Mucosa of gallbladder (tissue), 1 donor: Measurements from ENCODE around the gene HIGD2A. TPM values are rescaled to one million over a fixed set of nuclear protein-coding genes. Genes with fewer than 3 reads are reported as not detected.

Experiments used
- DNase-seq: peaks from one replicate; pipeline ENCODE4 v3.0.0-alpha.2; 2020; ENCODE audit warnings: low spot score
- total RNA-seq: library from RNA; stranded (reverse); gene quantifications from one replicate; pipeline ENCODE4 v1.2.1, GENCODE V29; 2021
- donor health status: DM: no; HTN: no; CAD: no.

The HIGD2A gene
- total RNA-seq, 1 donor from 2014 or later: 125 TPM

DNA sequence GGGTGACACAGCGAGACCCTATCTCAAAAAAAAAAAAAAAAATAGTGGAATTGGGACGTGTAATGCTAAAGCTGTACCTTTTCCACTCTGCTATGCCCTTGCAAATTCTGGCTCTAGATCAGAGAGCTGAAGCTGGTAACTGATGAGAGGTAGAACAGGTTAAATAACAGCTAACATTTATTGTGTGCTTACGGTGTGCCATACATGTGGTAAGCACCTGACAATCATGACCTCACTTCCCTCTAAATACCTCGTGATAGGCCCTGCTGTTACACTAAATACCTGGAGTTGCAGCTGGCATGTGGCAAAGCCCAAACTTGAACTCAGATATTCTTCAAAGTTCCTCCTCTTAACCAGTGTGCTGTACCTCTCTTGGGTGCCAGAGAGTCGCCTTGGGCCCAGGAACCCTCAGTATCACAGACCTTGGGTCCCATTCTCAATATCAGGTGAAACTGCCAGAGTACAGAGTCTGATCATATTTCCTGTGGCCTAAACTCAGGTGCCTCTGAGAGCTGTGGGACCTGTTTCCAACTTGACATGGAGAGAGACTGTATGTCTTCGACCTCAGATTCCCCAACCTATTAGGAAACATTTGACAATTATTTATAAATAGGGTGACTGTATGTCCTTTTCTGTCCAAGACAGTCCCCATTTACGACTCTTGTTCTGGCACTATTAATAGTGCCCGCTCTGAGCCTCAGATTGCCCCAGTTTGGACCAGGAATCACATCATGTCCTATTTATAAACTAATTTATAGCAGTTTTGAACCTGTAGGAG, 18.4 kb upstream of the HIGD2A start:
- DNase-seq: no peak

DNA sequence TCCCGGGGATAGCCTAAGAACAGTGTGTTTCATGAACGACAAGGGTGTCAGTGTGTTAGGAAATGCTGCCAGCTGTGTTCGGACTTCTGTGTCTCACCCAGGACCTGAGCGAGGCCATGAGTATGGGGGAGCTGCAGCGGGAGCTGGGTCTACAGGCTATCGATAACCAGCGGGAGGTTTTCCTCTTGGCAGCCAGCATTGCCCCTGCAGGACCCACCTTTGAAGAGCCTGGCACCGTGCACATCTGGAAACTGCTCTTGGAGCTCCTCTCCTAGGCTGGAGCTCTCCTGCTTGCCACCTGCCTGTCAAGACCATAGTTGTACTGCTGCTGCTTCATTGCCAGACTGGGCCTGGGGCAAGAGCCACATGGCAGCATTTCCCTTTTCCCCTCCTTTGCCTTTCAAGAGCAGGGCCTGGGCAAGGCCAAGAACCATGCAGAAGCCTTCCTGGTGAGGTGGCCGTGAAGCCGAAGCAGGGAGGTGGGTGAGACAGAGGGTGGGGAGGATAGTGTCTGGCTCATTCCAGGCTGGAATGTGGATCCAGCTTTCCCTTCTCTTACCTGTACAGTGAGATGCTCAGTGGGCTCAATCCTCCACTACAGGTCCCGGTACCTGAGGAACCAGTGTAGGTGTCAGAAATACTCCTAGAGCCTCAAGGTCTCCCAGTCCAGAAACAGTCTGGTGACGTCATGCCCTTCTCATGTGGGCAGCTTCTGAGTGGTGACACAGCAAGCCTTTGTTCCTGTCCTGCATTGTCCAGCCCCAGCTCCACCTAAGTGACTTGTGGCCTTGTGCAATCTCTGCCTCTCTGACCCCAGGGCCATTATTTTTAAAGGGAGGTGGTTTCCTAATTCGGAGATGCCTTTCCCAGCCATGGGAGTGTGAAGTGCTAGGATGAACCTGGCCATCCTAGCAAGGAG, 16.7 kb upstream of the HIGD2A start:
- no peak for DNase-seq

DNA sequence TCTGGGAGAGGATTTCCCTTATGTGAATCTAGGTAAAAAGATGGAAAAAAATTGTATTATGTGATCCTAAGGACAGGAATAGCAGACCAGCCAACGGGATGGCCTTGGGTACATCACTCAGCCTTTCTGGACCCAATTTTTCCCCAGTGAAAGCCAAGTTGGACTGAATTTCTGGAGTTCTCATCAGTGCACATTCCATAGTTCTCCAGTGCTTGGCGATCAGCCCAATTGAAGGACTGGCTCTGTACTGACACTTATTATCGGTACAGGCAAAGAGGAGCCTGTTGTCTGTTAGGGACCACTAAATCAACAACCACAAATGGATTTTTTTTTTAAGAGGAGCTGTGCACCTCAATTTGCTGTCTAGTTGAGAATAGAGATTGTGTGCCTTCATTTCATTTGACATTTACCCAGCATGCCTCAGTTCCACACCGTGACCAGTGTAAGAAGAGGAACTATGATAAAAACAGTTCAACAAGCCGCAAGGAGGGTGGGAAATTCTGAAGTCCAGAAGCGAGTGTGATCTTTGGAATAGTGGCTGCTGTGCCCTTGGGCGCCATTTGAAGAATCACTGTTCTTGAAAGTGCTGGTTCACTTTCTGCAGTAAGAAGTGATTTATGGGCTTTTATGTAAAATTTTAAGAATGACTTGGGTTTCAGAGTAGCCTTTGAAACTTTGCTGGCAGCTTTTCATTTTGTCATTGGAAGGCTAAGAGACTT, 15.3 kb upstream of the HIGD2A start:
- DNase-seq: no peak

DNA sequence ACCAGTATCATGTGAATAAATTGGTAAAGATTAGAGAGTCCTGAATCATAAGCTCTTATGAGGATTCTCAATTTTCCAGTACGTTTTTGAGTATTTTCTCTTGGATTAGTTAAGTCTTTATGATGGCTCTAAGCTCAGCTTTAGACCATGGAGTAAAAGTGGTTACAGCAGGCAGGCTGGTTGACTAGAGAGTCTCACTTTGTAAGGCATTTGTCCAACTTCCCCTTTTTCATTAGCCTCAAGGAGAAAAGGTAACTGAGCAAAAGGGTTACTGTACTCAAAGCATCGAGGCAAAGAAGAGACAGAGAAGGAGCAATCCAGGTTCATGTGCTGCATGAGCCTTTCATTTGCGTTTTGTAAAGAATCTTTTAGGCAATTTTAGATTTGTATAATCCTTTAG, 8.7 kb upstream of the HIGD2A start:
- no peak for DNase-seq

DNA sequence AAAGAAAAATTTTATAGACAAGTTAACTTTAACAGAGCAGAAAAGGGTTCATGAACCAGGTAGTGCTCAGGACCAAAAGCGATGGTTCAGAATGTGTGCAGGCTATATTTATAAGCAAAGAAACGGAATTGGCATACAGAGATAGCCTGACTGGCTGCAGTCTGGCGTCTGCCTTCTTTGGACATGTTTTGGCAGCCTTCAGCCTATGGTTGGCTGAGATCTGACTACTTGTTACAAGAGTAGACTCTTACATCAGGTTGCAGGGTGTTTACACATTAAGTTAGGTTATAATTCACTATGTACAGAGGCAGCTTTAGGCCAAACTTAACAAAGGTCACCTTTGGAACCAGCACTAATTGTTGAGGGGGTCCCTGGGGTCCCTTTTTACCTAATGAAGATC, 7.1 kb upstream of the HIGD2A start:
- no peak for DNase-seq

DNA sequence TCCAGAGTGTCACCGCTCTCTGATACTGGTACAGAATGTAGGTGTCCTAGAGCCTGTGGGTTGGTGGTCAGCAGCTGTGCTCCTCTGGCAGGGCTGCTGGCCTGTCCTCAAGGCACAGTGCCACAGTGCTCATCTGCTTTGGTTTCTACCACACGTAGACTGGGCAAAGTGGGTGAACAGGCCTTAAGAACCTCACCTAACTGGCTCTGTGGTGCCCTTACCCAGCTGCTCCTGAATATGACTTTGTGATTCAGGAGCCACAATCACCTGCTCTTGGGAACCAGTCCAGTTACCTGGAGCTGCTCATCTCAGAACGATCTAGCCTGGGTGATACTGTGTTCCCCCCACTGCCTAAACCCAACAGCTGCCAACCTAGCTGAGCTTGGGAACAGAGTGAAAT, 6.6 kb upstream of the HIGD2A start:
- no peak for DNase-seq

DNA sequence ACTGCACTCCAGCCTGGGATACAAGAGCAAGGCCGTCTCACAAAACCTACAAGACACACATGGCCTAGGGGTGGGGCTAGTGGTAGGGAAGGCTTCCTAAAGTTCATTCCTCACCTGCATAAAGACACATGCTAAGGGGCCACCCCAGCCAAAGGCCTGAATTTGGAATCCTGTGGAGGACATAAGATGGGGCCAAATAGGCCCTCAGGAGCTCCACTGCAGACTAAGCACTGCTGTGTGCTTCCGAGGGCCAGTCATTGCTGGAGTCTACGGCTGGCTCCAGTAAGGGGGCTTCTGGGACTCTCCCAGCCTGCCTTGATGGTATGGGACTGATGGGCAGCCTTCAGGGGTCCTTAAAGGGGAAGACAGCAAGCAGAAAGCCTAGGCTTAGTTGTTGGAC, 5.8 kb upstream of the HIGD2A start:
- no peak for DNase-seq

DNA sequence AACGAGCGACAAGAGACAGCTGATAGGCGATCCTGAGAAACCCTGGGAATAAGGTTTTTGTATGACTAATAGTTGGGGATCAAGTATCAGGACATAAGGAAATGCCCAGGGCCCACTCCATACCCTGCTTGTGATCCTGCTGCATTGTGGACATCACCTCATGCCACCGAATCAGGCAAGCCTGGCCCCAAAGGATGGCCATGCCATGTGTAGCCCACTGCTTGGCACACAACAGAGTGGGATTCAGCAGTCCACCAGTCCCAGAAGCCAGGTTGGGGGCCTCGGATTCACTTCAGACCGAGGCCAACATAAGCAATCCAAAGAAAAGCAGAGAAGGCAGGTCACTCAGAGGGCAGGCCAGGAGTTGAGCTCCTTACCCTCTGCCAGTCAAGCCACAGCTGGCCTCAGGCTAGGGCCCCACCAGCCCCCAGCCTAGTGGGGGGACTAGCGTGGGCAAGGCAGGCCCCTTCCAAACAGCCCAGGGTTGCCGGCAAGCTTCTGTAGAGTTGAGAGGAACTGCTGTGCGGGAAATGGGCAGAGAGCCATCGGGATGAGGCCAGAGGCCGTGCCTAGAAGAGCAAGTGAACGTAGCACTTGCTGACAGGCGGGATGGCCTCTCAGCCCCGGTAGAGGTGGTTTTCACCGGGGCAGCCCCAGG, 5.2 kb upstream of the HIGD2A start:
- no peak for DNase-seq

DNA sequence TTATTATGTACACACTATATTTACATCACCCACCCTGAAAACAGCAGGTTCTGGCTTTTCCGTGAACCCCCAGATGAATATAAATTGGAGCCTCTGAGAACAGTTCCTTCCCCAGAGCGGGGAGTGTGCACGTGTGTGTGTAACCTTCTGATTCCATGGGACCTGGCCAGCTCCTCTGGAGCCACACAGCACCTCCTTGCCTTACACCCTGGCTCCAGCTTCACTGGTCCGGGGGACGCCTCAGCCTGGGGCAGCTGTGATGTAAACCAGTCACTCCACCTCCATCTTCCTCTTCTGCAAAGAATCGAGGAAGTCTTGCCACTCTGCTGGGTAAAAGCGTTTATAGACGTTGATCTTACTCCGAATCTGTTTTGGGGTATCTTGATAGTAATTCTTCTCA, 4.6 kb upstream of the HIGD2A start:
- no peak for DNase-seq

DNA sequence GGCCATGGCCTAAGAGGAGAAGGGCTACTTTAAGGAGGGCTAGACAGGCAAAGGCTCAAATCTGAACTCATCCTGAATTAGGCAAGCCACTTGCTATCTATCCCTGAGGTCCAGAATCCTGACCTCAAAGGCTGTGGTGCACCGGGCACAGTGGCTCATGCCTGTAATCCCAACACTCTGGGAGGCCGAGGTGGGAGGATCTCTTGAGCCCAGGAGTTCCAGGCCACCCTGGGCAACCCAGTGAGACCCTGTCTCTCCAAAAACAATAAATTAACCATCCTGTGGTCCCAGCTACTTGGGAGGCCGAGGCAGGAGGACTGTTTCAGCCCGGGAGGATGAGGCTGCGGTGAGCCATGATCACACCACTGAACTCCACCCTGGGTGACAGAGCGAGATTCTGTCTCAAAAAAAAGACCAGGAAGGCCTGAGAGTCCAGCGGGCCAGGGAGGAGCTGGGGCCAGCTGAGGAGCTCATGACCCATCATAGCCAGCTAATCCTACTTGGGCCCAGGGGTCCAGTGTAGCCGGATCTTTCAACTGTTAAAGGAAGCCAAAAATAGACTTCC, 4.1 kb upstream of the HIGD2A start:
- DNase-seq: no peak

DNA sequence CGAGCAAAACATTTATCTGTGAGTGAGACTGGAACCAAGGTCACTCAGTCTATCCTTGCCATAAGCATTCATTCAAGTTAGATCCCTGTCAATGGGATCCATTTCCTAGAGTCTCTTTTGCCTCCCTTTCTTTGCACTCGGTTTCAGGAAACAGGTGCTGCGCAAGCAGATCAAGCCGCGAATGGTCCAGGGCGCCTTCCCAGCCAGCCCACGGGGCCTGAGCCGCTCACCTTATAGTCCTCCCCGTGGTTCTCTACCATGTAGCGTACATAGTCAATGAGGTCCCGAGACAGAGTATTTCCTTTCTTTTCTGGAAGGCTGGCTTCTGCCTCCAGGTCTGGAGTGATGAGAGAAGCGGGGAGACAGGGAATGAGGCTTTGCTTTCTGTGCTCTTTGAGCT, 3.6 kb upstream of the HIGD2A start:
- DNase-seq: no peak

DNA sequence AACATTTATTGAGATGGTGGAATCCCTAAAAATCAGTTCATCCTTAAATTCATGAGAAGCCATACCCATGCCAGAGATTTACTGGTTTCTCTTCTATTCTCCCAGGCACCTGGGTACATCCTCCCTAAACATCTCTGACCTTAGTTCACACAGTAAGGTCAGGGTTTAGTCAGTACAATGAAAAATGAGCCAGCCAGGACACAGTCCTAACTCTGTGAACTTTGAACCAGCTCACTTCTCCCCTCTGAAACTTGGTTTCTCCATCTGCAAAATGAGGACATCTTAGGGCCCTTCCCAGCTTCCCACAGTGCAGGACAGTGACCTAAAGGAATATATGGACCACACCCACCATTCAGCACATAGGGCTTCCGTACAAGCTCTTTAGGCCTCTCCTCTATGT, 2.1 kb upstream of the HIGD2A start:
- no peak for DNase-seq

DNA sequence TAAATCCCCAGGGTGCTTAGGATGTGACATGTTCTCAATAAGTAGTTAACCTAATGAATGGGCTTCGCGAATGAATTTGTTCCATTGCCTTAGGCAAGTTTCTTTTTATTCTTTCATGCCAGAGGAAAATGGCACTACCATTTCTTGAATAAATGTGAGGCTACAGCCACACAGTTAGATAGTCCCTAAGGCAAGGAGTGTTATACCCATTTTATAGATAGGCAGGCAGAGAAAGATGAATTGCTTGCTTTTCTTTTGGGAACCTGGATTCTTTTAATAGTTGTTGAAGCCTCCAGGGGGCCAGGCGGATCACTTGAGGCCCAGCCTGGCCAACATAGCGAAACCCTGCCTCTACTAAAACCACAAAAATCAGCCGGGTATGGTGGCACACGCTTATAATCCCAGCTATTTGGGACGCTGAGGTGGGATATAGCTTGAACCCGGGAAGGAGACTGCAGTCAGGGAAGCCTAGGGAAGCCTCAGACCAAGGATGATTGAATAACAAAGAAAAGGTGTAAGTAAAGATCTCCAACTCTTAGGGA, 1.1 kb upstream of the HIGD2A start:
- DNase-seq: no peak

DNA sequence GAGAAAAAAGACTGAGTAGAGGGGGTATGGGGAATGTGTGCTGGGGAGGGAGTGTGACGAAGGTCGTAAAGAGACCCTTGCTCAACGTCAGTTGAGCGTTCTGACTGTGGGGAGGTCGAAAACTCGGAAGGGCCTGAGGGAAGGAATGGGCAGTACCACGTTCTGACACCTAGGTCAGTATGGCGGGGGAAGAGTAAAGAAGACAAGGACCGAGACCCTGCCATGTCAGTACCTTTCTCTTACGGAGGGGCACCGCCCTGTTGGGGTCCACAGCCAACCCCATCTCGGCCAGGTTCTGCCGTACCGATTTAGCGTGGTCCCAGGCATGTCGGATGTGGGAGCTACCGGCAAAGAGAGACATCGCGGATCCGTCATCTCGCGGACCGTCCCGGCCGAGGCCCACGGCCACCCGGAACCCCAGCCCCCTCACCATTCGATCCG, 528 bp upstream of the HIGD2A start:
- DNase-seq: no peak

DNA sequence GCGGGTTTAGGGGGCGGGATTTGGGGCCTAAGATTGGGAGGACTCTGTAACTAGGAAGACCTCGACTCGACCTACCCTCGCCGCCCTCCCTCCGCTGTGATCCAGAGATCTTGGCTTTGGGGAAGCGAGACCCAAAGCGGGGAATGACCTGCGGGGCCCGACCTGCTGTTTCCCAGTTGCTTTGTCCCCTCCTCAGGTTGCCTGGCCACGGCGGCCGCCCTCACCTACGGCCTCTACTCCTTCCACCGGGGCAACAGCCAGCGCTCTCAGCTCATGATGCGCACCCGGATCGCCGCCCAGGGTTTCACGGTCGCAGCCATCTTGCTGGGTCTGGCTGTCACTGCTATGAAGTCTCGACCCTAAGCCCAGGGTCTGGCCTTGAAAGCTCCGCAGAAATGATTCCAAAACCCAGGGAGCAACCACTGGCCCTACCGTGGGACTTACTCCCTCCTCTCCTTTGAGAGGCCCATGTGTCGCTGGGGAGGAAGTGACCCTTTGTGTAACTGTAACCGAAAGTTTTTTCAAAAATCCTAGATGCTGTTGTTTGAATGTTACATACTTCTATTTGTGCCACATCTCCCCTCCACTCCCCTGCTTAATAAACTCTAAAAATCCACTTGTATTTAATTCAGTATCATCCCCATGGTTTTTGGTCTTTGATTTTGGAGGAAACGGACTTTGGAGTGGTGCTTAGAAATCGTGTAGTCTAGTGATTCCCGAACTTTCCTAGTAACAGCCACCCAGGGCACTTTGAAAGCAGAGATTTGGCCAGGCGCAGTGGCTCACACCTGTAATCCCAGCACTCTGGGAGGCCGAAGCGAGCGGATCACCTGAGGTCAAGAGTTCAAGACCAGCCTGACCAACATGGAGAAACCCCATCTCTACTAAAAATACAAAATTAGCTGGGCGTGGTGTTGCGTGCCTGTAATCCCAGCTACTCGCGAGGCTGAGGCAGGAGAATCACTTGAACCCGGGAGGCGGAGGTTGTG, 878 bp downstream of the HIGD2A start:
- no peak for DNase-seq

DNA sequence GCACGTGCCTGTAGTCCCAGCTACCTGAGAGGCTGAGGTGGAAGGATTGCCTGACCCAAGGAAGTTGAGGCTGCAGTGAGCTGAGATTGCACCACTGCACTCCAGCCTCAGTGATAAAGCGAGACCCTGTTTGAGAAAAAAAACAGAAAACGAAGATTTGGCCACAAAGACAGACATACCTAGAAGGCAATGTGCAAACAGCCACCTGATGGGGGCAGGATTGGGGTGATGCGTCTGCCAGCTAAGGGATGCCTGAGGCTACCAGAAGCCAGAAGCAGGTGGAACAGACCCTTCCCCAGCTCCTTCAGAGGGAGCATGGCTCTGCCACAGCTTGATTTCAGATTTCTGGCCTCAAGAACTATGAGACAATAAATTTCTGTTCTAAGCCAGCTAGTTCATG, 2.9 kb downstream of the HIGD2A start:
- no peak for DNase-seq

DNA sequence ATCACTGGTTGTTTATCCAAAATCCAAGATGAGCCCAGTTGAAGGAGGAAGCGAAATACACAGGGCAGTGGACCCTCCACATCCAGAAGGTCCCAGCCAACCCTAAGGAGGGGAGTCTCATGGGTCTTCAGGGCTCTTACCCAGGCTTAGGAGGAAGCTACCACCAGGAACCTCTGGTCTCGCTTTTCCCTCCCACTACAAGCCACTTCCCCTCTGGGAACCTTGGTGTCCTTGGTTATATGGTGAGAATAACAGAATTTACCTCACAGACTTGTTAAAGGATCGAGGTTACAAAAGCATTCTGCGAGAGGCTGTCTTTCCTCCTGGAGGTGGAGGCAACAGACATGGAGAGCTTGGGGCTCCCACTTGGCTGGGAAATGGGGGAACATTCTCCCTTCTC, 3.4 kb downstream of the HIGD2A start:
- DNase-seq: no peak

DNA sequence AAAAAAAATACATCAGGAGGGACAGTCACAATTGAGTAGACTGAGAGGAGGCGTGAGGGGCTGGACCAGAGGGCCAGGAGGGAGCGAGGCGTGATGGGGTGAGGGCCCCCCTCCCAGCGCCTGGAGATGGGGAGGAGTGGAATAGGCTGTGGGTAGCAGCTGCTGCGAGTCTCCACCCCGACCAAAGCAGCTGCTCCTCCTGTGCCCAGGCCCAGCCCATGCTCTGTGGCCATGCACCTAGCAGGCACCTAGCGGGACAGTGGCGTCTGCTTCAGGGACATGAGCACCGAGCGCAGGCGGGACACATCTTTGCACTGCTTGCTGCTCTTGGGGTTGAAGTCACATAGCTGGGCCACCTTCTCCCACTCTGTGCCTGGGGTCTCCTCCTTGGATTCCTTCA, 4.0 kb downstream of the HIGD2A start:
- DNase-seq: no peak

DNA sequence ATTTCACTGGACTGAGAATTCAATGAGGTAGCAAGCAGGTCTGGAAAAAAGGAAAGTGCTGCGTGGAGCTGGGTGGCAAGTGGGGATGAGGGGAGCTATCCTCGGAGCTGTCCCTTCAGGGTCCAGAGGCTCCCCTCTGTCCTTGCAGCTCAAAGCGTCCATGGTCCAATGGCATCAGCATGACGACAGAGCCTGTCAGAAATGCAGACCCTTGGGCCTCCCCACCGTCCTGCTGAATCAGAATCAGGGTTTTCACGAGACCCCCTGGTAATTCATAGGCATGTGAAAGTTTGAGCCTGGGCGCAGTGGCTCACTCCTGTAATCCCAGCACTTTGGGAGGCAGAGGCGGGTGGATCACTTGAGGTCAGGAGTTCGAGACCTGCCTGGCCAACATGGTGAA, 5.5 kb downstream of the HIGD2A start:
- DNase-seq: no peak
